Renal cortical epithelial cell (primary cell): ENCODE data around the gene EXOC6. TPM values are rescaled to one million over a fixed set of nuclear protein-coding genes. Genes with fewer than 3 reads are reported as not detected.
A peak's percentile ranks its signal among the peaks of the same experiment; 100 is the strongest.
"Not testable (repeated sequence)": the region's sequence is repeated elsewhere in the genome, so short reads cannot be mapped to it uniquely, and the experiment has no call there.

ENCODE experiments used
- DNase-seq: peaks from one replicate; pipeline ENCODE4 v3.0.0-alpha.2; 2011; ENCODE audit warnings: low read depth
- total RNA-seq: library from RNA; depleted of rRNA; stranded (reverse); fragments of >200 nt; gene quantifications from 2 replicates; pipeline ENCODE4 v1.2.3, GENCODE V29; 2014

The EXOC6 gene
- total RNA-seq, 1 donor from 2014 or later, result 11.0 TPM

- no peak for DNase-seq
Measured at GRCh38 chr10:92938841-92939240, 90.5 kb downstream of the EXOC6 start.

- DNase-seq, result no peak
Measured at GRCh38 chr10:92942226-92942625, 93.9 kb downstream of the EXOC6 start.

- DNase-seq, result no peak
Measured at GRCh38 chr10:92946491-92946890, 98.2 kb downstream of the EXOC6 start.

- not testable (repeated sequence) for DNase-seq
Measured at GRCh38 chr10:92952573-92952972, 104.3 kb downstream of the EXOC6 start.

GRCh38 chr10:92957223-92958010, 109.1 kb downstream of the EXOC6 start:
- no peak for DNase-seq

GRCh38 chr10:92961638-92962037, 113.3 kb downstream of the EXOC6 start:
- DNase-seq, result no peak

- peak; percentile 73 for DNase-seq
Measured at GRCh38 chr10:92965314-92965713, 117.0 kb downstream of the EXOC6 start.

- no peak for DNase-seq
Measured at GRCh38 chr10:92967641-92968040, 119.3 kb downstream of the EXOC6 start.

GRCh38 chr10:92969151-92969550, 120.8 kb downstream of the EXOC6 start:
- no peak for DNase-seq

GRCh38 chr10:92970301-92971070, 122.2 kb downstream of the EXOC6 start:
- DNase-seq, result peak; percentile 77

- DNase-seq, result peak; percentile 90
Measured at GRCh38 chr10:92972066-92972870, 123.9 kb downstream of the EXOC6 start.

GRCh38 chr10:92972886-92973285, 124.6 kb downstream of the EXOC6 start:
- no peak for DNase-seq

- not testable (repeated sequence) for DNase-seq
Measured at GRCh38 chr10:92976278-92976677, 128.0 kb downstream of the EXOC6 start.

- no peak for DNase-seq
Measured at GRCh38 chr10:92989250-92989649, 140.9 kb downstream of the EXOC6 start.

GRCh38 chr10:92990615-92991014, 142.3 kb downstream of the EXOC6 start:
- peak; percentile 8 for DNase-seq

GRCh38 chr10:92991513-92991912, 143.2 kb downstream of the EXOC6 start:
- no peak for DNase-seq

GRCh38 chr10:92993699-92994272, 145.5 kb downstream of the EXOC6 start:
- no peak for DNase-seq

- no peak for DNase-seq
Measured at GRCh38 chr10:92995509-92995908, 147.2 kb downstream of the EXOC6 start.

- no peak for DNase-seq
Measured at GRCh38 chr10:92997620-92998019, 149.3 kb downstream of the EXOC6 start.

- DNase-seq, result no peak
Measured at GRCh38 chr10:92999191-92999590, 150.9 kb downstream of the EXOC6 start.

- peak; percentile 59 for DNase-seq
Measured at GRCh38 chr10:93006435-93007039, 158.2 kb downstream of the EXOC6 start.
